Endothelial cell of umbilical vein (primary cell): Measurements from ENCODE around the gene ABI3BP. TPM values are rescaled to one million over a fixed set of nuclear protein-coding genes. Genes with fewer than 3 reads are reported as not detected.

Experiments
- BruUV-seq: library from RNA; stranded (reverse); fragments of 400-500 nt; replicated peaks from 2 replicates; lab custom pipeline; 2021; lab: Mats Ljungman, UMichigan
- CTCF ChIA-PET: fragments of 300-600, 350-600 bp; sonication (Branson Sonifier 250); formaldehyde crosslinking; loops from one replicate; lab custom pipeline; 2021; ENCODE audit warnings: antibody characterized with exemption, inconsistent platforms; lab: Charles Lee
- POLR2A ChIA-PET: fragments of 300-600, 350-600 bp; sonication (Branson Sonifier 250); formaldehyde crosslinking; loops from one replicate; lab custom pipeline; 2021; ENCODE audit warnings: antibody characterized with exemption, inconsistent platforms; lab: Charles Lee
- DNase-seq: peaks from one replicate; pipeline ENCODE4 v3.0.0-alpha.2; 2011; ENCODE audit warnings: low read depth, low spot score
- FAIRE-seq: peaks from 2 replicates; lab custom pipeline; 2011; peaks lifted over from hg19 to GRCh38; lab: Jason Lieb, UNC
- H2AFZ ChIP-seq: 2 replicates; pipeline ENCODE4 v1.6.0; 2012; ENCODE audit warnings: low read depth, low read length, control low read depth, inconsistent platforms
- H3K27ac ChIP-seq: 2 replicates; pipeline ENCODE4 v1.5.1; 2011; ENCODE audit warnings: low read depth, mild to moderate bottlenecking, control low read depth, low read length, moderate library complexity; ENCODE audit not compliant: insufficient read depth
- H3K27me3 ChIP-seq, 2 experiments: 2 replicates each; pipeline versions ENCODE4 v1.6.0 to v1.6.1; 2011; ENCODE audit warnings: low read length in 2 of 2, mixed read lengths in 1 of 2; ENCODE audit not compliant: control insufficient read depth in 2 of 2, insufficient read depth in 2 of 2
- H3K36me3 ChIP-seq, 2 experiments: 2 replicates in 1 of 2; 3 replicates in 1 of 2; pipeline ENCODE4 v1.5.1; 2011; ENCODE audit warnings: low read length in 2 of 2, mild to moderate bottlenecking in 1 of 2, moderate library complexity in 1 of 2; ENCODE audit not compliant: control insufficient read depth in 2 of 2, insufficient read depth in 2 of 2; ENCODE audit errors: extremely low read depth in 1 of 2
- H3K4me1 ChIP-seq: 3 replicates; pipeline ENCODE4 v1.5.1; 2011; ENCODE audit warnings: mild to moderate bottlenecking, low read length; ENCODE audit not compliant: control insufficient read depth, insufficient read depth; ENCODE audit errors: extremely low read depth
- H3K4me2 ChIP-seq: 2 replicates; pipeline ENCODE4 v1.6.1; 2011; ENCODE audit warnings: low read length, control low read depth, mixed read lengths; ENCODE audit not compliant: insufficient read depth
- H3K4me3 ChIP-seq, 3 experiments: fragments of 200-600 bp in 1 of 3; sonication (generic), shearing (Covaris generic) in 1 of 3; replicated peaks in 1 of 3; 2 replicates each; pipeline ENCODE4 v1.5.1; 2011 to 2016; ENCODE audit warnings: control low read depth in 3 of 3, low read length in 3 of 3, mild to moderate bottlenecking in 2 of 3, inconsistent platforms in 1 of 3, low read depth in 1 of 3, moderate library complexity in 1 of 3; ENCODE audit not compliant: insufficient read depth in 1 of 3
- H3K79me2 ChIP-seq: 2 replicates; pipeline ENCODE4 v1.6.0; 2012; ENCODE audit warnings: low read length, inconsistent platforms; ENCODE audit not compliant: control insufficient read depth, insufficient read depth
- H3K9ac ChIP-seq: replicated peaks from 2 replicates; pipeline ENCODE3; 2011; ENCODE audit warnings: low read length, control low read depth; ENCODE audit not compliant: insufficient read depth; ENCODE audit errors: extremely low read depth
- H3K9me1 ChIP-seq: replicated peaks from 3 replicates; pipeline ENCODE4 v1.6.0; 2011; ENCODE audit warnings: mild to moderate bottlenecking, low read length; ENCODE audit not compliant: control insufficient read depth, insufficient read depth; ENCODE audit errors: extremely low read depth
- H3K9me3 ChIP-seq: replicated peaks from 2 replicates; pipeline ENCODE4 v1.5.1; 2012; ENCODE audit warnings: low read length, inconsistent platforms; ENCODE audit not compliant: control insufficient read depth, insufficient read depth
- H4K20me1 ChIP-seq: replicated peaks from 2 replicates; pipeline ENCODE3; 2011; ENCODE audit warnings: mild to moderate bottlenecking, low read length; ENCODE audit not compliant: control insufficient read depth, insufficient read depth; ENCODE audit errors: extremely low read depth
- EZH2 ChIP-seq: IDR thresholded peaks from 2 replicates; pipeline ENCODE4 v1.6.1; 2012; ENCODE audit warnings: borderline replicate concordance, low read depth, mild to moderate bottlenecking, moderate library complexity, low read length, inconsistent platforms; ENCODE audit not compliant: severe bottlenecking
- FOS ChIP-seq: IDR thresholded peaks from 2 replicates; pipeline ENCODE4 v1.6.1; 2011; ENCODE audit warnings: mild to moderate bottlenecking, low read length, moderate library complexity, borderline replicate concordance; ENCODE audit not compliant: insufficient read depth
- GATA2 ChIP-seq: IDR thresholded peaks from 2 replicates; pipeline ENCODE4 v1.7.0; 2011; ENCODE audit warnings: low read depth, mild to moderate bottlenecking, moderate library complexity, mixed read lengths, low read length; ENCODE audit not compliant: insufficient read length, insufficient read depth
- JUN ChIP-seq: IDR thresholded peaks from 2 replicates; pipeline ENCODE4 v1.6.1; 2011; ENCODE audit warnings: borderline replicate concordance, low read depth; ENCODE audit not compliant: insufficient read length, insufficient read depth
- MYC ChIP-seq: IDR thresholded peaks from one replicate; pipeline ENCODE4 v1.6.1; 2011; ENCODE audit warnings: mild to moderate bottlenecking, low read depth, low read length
- POLR2A ChIP-seq: IDR thresholded peaks from 2 replicates; pipeline ENCODE4 v1.6.1; 2012; ENCODE audit warnings: low read depth, mild to moderate bottlenecking, control low read depth, low read length
- POLR2AphosphoS5 ChIP-seq: IDR thresholded peaks from 2 replicates; pipeline ENCODE4 v1.6.1; 2012; ENCODE audit warnings: low read depth, mild to moderate bottlenecking, control low read depth, low read length, moderate library complexity; ENCODE audit not compliant: insufficient read depth
- dilution Hi-C: fragments of 300-500 bp; cut with MboI; formaldehyde crosslinking; loops from one replicate; pipeline ENCODE4 v1.15.0; 2019; ENCODE audit warnings: low sequenced_read_pairs; ENCODE audit not compliant: extremely low pct_ligation_motif_present
- intact Hi-C: fragments of 100-400 bp; cut with micrococcal nuclease; formaldehyde crosslinking; loops from one replicate; pipeline ENCODE4 v1.10.0; 2022
- polyA plus RNA-seq, 4 experiments: library from polyadenylated mRNA; depleted of rRNA in 3 of 4; stranded (reverse) in 3 of 4; unstranded in 1 of 4; fragments of >200 nt; gene quantifications; 2 replicates each; pipeline versions ENCODE4 v1.2.1 to v1.2.3, GENCODE V29; 2011 to 2012; ENCODE audit warnings: missing spikeins in 1 of 4
- total RNA-seq: library from RNA; stranded (reverse); gene quantifications from 2 replicates; pipeline ENCODE4 v1.2.3, GENCODE V29; 2021
- TF ChIP-seq, protein P1 (sequence below): IDR thresholded peaks from 2 replicates; pipeline ENCODE4 v1.6.1; 2011; ENCODE audit not compliant: insufficient read depth, insufficient read length
- TF ChIP-seq, protein P2 (sequence below), 2 donors: IDR thresholded peaks; 1 replicate in 1 of 2; 2 replicates in 1 of 2; pipeline ENCODE4 v1.5.1; 2011; ENCODE audit warnings: low read length in 2 of 2, mild to moderate bottlenecking in 2 of 2, moderate library complexity in 2 of 2, control low read depth in 1 of 2, inconsistent platforms in 1 of 2, low read depth in 1 of 2; ENCODE audit not compliant: insufficient read depth in 1 of 2; ENCODE audit errors: extremely low read depth in 1 of 2

The ABI3BP gene
- total and polyA plus RNA-seq, 2 donors (not counting 3 experiments of a cell fraction or from before 2014, with no cell fraction given) = 78.1 to 106 TPM

DNA sequence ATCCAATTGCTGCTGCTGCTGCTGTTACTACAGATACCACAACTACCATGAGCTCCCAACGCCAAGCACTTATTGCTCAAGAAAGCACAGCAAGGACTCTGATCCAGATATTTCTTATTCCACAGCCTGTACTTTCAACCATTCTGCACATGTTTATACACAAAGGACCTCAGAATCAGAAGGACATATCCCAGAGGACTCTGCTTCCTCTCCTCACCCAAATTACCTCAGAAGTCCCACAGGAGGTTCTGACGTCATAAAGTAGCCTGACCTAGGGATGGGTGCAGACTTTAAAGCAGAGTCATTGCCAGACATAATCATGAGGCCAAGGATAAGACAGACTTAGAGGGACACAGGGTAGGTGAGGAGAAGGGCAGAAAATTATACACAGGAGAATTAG is 115.9 kb downstream of the ABI3BP start:
- ChIA-PET CTCF (no interaction called here), POLR2A (no interaction called here)
- Histone ChIP-seq H3K79me2 (no peaks in the 10 kb centered on the region), H3K9ac (no peak overlapping the region), H3K27ac (no peak overlapping the region), H3K36me3 (no peaks in the 10 kb centered on the region), H2AFZ (no peak overlapping the region), H3K4me2 (no peak overlapping the region), H3K27me3 (no peaks in the 10 kb centered on the region), H3K4me3 (no peak overlapping the region), H4K20me1 (no peaks in the 10 kb centered on the region), H3K9me1 (no peaks in the 10 kb centered on the region), H3K4me1 (peaks cover 13% of the 10 kb centered on the region), H3K9me3 (no peaks in the 10 kb centered on the region)
- dilution Hi-C loops (no loop called here), intact Hi-C loops (no loop called here)
- DNase-seq = no peak
- no TSS peak for BruUV-seq
- TF ChIP-seq GATA2 (no peak), POLR2AphosphoS5 (no peak), POLR2A (no peak)
- TF ChIP-seq, protein P1, sequence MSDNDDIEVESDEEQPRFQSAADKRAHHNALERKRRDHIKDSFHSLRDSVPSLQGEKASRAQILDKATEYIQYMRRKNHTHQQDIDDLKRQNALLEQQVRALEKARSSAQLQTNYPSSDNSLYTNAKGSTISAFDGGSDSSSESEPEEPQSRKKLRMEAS = no peak
- no peak for FAIRE-seq

DNA sequence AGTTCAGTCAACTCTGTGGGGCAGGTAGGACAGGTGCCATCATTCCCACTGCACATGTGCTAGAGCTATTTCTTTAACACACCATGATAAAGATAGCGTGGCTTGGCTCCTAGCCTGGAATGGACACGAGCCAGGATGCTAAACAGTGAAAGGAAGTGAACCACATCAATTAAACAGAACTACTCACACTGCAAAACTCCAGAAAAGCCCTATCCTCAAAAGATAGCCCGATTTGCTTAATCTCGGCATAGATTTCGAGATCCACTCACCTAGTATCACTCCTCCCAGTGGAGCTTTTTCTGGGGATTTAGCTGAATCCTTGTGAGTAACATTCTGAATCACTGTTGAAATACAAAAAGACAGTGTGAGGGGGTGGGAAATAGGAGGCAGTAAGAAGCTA is 118.0 kb downstream of the ABI3BP start:
- H3K27ac ChIP-seq = peak overlapping the region; percentile 2
- no peaks in the 10 kb centered on the region for H3K9me3 ChIP-seq
- TF ChIP-seq EZH2 (no peak), MYC (peak; percentile 76), POLR2AphosphoS5 (peak; percentile 55), POLR2A (no peak), GATA2 (peak; percentile 84), FOS (peak; percentile 43), JUN (no peak)
- TF ChIP-seq, protein P2, sequence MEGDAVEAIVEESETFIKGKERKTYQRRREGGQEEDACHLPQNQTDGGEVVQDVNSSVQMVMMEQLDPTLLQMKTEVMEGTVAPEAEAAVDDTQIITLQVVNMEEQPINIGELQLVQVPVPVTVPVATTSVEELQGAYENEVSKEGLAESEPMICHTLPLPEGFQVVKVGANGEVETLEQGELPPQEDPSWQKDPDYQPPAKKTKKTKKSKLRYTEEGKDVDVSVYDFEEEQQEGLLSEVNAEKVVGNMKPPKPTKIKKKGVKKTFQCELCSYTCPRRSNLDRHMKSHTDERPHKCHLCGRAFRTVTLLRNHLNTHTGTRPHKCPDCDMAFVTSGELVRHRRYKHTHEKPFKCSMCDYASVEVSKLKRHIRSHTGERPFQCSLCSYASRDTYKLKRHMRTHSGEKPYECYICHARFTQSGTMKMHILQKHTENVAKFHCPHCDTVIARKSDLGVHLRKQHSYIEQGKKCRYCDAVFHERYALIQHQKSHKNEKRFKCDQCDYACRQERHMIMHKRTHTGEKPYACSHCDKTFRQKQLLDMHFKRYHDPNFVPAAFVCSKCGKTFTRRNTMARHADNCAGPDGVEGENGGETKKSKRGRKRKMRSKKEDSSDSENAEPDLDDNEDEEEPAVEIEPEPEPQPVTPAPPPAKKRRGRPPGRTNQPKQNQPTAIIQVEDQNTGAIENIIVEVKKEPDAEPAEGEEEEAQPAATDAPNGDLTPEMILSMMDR (IDR thresholded peaks at IDR 0.05; ENCODE audit: extremely low read depth in 1 of 2, insufficient read depth in 1 of 2, low read depth in 1 of 2, low read length in 2 of 2) = no peak
- TF ChIP-seq, protein P1 = peak; percentile 33
- H3K9me1 ChIP-seq = no peaks in the 10 kb centered on the region
- intact Hi-C loops = no loop called here
- peak overlapping the region; percentile 13 for H2AFZ ChIP-seq
- CTCF ChIA-PET = interaction anchor here (0.8 to 1.8 kb wide), 7 partner anchors 10 to 354 kb away, joined by 3 to 28 read pairs (median 4); no protein-coding TSS in a partner anchor
- H3K36me3 ChIP-seq = no peaks in the 10 kb centered on the region
- peak; percentile 94 for DNase-seq
- POLR2A ChIA-PET = no interaction called here
- H4K20me1 ChIP-seq = no peaks in the 10 kb centered on the region
- dilution Hi-C loops = no loop called here
- peak overlapping the region; percentile 54 for H3K4me2 ChIP-seq
- no peak overlapping the region for H3K4me3 ChIP-seq
- peak; percentile 97 for FAIRE-seq
- peaks cover 13% of the 10 kb centered on the region for H3K4me1 ChIP-seq
- no peaks in the 10 kb centered on the region for H3K79me2 ChIP-seq
- H3K9ac ChIP-seq = no peak overlapping the region
- no TSS peak for BruUV-seq
- H3K27me3 ChIP-seq = no peaks in the 10 kb centered on the region
